ENCODE measurements around the gene ELAPOR2.
"Not testable (repeated sequence)": the region's sequence is repeated elsewhere in the genome, so short reads cannot be mapped to it uniquely, and the experiment has no call there.

The ELAPOR2 gene, protein sequence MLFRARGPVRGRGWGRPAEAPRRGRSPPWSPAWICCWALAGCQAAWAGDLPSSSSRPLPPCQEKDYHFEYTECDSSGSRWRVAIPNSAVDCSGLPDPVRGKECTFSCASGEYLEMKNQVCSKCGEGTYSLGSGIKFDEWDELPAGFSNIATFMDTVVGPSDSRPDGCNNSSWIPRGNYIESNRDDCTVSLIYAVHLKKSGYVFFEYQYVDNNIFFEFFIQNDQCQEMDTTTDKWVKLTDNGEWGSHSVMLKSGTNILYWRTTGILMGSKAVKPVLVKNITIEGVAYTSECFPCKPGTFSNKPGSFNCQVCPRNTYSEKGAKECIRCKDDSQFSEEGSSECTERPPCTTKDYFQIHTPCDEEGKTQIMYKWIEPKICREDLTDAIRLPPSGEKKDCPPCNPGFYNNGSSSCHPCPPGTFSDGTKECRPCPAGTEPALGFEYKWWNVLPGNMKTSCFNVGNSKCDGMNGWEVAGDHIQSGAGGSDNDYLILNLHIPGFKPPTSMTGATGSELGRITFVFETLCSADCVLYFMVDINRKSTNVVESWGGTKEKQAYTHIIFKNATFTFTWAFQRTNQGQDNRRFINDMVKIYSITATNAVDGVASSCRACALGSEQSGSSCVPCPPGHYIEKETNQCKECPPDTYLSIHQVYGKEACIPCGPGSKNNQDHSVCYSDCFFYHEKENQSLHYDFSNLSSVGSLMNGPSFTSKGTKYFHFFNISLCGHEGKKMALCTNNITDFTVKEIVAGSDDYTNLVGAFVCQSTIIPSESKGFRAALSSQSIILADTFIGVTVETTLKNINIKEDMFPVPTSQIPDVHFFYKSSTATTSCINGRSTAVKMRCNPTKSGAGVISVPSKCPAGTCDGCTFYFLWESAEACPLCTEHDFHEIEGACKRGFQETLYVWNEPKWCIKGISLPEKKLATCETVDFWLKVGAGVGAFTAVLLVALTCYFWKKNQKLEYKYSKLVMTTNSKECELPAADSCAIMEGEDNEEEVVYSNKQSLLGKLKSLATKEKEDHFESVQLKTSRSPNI

DNA sequence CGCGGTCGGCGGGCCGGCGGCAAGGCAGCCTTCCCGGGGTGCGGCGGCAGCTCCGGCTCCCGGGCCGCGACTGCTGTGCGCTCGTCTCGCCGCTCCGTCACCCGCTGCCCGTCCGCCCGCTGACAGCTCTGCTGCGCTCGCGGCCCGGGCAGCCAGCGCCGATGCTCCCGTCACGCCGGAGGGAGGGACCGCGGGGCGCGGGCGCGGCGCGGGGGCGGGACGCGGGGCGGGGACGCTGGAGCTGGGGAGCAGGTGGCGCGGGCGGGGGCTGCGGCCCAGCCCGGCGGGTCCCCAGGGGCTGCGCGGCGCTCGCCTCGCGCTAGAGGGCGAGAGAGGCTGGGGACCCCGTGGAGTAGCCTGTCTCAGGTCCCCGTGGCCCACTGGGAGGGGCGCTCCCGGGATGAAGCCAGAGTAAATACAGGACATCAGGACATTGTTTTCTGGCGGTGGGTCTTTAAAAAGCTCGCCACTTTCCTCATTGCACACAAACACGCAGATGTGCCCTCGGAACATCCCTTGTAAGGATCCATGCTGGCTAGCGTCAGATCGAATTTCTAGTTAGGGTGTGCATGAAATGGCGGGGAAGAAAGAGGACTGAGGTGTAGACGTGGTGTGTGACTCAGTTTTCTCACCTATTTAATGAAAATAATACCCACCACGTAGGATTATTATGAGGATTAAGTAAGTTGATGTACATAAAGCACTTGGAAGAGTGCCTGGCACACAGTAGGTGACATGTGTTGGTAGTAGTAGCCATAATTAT, at the start of gene ELAPOR2:
Gene ELAPOR2, minus strand, starts transcription at position 130 of the 763 bp plus-strand sequence. CDS start 141 bp downstream, outside the sequence.
- no peak for DNase-seq (ENCODE audit: low read depth)

GRCh38 chr7:87107949-87108776, 48.7 kb upstream of the ELAPOR2 start:
- no peak for DNase-seq (ENCODE audit: low read depth)

DNA sequence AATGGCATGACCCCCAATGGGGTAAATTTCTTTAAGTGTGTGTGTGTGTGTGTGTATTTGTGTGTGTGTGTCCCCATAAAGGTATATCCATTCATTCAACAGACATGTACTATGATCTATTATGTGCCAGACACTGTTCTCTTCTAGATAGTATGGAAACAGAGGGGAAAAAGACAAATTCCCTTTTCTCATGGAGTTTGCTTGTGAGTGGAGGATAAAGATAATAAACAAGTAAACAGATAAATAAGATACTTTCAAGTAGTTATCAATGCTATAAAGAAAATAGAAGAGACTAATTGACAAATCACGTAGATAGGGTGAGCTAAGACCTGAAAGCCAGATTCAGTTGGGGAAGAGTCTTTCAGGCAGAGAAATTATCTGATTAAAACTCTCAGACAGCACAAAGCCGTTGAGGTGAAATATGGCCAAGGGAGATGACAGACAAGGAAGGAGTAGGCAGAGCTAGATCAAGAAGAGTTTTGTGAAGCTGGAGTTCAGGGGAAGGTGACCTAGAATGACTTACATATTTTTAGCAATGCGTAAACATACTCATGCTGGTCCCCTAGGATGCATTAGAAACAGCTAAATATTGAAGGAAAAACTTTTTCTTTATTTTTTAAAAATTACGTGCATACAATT, 47.6 kb upstream of the ELAPOR2 start:
- DNase-seq (ENCODE audit: low read depth) = no peak

DNA sequence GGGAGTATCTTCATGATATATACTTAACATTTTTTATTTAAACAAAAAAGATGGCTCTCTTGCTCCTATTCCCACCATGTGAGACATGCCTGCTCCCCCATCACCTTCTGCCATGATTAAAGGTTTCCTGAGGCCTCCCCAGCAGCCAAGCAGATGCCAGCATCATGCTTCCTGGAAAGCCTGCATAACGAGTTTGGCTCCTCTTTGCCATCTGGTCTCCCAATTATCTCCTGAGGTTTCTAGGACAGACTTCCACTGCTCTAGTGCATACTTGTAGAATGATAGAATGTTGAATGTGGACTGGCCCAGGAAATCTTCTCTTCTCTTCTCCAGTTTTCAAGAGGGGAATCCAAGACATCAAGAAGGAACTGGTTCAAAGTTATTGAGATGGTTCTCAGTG, 45.9 kb upstream of the ELAPOR2 start:
- no peak for DNase-seq (ENCODE audit: low read depth)

DNA sequence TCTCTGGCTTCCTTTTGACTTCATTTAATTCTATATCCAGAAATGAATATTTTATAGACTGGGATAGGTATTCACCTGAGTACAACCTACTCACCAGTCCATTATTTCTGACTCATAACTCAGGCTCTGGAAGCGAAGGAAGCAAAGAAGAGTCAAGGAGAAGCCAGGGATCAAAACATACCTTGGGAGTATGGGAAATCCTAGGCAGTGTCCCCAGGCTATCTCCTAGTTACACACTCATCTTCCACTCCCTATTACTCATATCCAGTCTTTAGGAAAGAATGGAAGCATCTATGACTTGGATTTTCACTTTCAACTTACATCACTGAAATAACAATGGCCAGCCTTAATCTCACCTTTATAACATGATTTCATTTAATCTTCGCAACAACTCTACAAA, 40.9 kb upstream of the ELAPOR2 start:
- no peak for DNase-seq (ENCODE audit: low read depth)

DNA sequence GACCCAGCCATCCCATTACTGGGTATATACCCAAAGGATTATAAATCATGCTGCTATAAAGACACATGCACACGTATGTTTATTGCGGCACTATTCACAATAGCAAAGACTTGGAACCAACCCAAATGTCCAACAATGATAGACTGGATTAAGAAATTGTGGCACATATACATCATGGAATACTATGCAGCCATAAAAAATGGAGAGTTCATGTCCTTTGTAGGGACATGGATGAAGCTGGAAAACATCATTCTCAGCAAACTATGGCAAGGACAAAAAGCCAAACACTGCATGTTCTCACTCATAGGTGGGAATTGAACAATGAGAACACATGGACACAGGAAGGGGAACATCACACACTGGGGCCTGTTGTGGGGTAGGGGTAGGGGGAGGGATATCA, 37.9 kb upstream of the ELAPOR2 start:
- DNase-seq (ENCODE audit: low read depth) = not testable (repeated sequence)

DNA sequence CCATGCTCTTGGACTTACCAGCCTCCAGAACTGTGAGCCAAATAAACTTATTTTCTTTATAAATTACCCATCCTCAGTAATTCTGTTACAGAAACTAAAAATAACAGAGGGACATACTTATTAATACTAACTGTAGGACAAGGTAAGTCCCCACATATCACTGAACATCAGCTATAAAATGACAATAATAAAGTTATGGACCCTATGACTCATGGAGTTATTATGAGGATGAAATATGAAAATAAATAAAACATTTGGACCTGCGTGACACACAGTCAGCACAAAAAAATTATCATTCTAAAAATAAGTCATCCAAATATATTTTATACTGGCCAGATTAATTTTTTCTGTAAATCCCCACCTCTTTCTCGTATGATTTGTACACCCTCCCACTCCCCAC, 34.9 kb upstream of the ELAPOR2 start:
- DNase-seq (ENCODE audit: low read depth) = no peak

- DNase-seq (ENCODE audit: low read depth) = no peak
These were observed 33.2 kb upstream of the ELAPOR2 start for GRCh38 chr7:87092568-87093091.

GRCh38 chr7:87091487-87092066, 32.1 kb upstream of the ELAPOR2 start:
- DNase-seq (ENCODE audit: low read depth) = no peak

DNA sequence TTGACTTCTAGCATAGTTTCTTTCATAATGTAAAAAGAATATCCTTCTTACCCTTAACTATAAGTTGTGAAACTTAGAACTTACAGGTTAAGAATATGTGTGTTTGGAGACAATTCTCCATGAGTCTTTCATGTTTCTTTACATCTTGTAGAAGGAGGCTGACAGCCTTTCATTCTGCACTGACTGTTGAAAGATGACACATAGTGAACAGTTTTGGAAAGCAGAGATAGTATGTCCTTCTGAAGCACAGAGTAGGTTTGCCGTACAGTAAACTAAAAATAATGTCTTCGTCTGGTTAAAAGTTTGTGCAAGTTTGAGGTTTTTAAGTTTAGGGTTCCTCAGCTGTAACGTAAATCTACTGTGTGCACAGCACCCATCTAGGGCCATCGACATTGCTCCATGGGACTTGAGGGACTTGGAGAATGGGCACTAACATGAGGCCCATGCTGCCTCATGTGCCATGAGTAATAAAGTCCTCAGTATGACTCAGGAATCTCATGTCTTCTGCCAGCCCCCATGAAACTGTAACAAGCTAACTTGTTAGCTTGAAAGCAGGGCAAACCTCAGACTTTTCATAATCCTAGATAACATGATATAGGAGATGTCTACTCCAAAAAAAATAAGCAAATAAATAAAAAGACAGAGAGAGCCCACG, 24.5 kb upstream of the ELAPOR2 start:
- no peak for DNase-seq (ENCODE audit: low read depth)

DNA sequence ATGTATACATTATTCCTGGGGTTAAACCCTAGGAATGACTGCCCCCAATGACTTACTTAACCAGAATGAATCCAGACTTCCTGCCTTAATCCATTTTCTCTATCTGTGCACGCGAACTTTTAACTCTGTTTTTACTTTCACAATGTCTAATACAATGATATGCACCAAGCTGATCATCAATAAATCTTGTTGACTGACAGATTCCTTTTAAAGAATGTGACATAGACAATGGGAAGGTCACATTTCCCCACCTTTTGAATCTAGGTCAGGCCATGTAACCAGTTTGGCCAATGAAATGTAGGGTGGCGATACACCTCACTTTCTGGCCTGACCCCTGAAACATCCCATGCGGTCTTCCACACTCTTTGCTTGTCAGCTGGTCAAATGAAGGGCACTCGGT, 23.2 kb upstream of the ELAPOR2 start:
- no peak for DNase-seq (ENCODE audit: low read depth)

DNA sequence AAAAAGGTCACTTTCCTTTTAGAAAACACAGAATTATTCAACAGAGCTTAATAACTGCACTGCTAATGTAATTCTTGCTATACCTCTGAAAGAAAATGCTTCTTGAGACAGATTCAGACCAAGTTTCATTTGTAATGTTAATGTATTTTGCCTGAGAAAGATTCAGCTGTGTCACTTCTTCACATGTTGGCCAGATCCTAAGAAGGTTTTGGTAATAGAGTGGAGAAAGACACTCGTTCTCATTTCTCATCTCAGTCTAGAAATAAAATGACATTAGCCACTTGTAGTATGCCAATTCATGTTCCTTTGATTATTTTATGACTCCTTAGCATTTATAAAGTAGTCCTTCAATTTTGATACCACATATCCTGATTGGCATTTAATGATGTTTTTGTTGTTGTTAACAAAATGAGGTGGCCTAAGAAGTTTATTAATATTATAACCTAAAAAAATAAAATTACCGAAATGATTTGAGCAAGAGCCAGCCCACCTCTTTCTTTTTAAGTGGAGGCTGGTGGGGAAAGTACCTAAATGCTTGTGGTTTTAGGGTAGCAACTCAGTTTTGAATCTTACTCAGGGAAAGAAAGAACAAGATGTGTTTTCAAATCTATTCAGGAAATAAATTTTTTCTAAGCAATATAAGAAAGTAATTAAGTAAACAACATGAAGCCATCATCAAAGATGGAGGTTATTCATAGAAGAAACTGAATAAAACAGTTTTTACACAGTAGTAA, 16.4 kb upstream of the ELAPOR2 start:
- no peak for DNase-seq (ENCODE audit: low read depth)

GRCh38 chr7:87067788-87068187, 8.3 kb upstream of the ELAPOR2 start:
- no peak for DNase-seq (ENCODE audit: low read depth)

DNA sequence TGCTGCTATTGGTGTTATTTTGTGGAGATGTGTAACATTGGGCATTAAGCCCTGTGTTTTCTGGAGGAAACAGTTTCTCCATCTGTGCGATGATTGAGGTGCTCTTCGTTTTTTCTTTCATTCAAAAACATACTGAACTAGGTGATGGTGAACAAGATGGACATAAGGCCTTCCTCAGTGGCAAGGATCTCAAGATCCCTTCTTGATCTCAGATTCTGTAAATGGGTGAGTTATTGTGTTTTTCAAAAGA, 759 bp upstream of the ELAPOR2 start:
- DNase-seq (ENCODE audit: low read depth) = no peak

DNA sequence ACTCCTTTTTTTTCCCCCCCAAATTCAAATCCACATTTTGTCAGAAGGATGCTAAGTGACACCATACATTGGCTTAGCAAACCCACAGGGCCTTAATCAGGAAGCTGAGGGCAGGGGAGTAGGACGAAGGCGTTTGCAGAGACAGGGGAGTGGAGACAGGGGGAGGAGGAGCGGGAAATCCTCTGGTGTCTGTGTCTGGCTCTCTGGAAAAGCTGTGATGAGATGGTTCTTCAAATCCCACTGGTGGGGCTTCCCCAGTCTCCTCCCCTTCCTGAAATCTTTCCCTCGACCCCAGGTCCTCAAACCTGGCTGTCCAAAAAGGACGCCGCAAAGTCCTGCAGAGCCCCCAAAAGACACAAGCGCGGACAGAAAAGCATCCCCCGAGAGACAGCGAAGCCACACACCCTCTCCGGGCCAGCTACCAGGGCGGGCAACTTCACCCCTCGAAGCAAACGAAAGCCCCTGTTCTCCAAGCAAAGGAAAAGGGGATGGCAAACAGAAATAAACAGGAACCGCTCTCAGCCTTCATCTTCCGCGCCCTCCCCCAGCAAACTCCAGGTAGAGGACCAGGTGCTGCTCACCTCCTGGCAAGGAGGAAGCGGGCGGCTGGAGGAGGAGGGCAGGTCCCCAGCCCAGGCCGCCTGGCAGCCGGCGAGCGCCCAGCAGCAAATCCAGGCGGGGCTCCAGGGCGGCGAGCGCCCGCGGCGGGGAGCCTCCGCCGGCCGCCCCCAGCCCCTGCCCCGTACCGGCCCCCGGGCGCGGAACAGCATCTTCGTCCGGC, 520 bp downstream of the ELAPOR2 start:
- DNase-seq (ENCODE audit: low read depth) = no peak

DNA sequence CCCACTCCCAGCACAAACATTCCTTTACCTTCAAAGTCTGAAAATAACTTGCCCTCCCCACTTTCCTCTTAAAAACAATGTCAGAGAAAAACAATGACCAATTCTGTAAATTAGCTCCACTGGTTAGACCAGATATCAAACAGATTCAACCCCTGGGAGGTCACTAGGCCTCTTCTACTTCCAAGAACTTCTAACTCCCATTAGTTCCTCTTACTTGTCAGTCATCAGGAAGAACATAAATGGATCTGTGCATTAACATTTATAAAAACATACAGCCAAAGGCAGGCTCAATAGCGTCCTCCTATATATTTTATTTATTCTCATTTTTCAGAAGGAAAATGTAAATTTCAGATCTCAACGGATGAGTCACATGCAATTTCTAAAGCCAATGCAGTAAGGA, 2.2 kb downstream of the ELAPOR2 start:
- no peak for DNase-seq (ENCODE audit: low read depth)

- DNase-seq (ENCODE audit: low read depth) = no peak
These were observed 3.1 kb downstream of the ELAPOR2 start for GRCh38 chr7:87056346-87056745.

DNA sequence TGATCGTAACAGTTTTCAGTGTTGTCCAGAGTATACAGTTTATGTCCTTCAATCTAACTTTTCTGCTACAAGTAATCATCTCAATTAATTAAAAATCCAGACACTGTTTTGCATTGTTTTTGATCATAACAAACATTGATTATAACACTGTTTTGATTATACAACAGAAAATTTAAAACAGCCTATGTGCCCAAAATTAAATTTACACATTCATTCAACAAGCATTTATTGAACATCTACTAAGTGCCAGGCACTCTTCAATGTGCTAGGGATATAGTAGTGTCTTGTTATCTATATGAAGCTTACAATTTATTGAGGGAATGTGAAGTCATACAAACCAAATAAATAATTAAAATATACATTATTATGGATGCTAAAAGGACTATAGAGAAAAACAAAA, 10.6 kb downstream of the ELAPOR2 start:
- no peak for DNase-seq (ENCODE audit: low read depth)
